ENCODE data around the gene LIN9.

GRCh38 chr1:226293553-226293920 is 15.4 kb downstream of the LIN9 start:
- no peak for TF ChIP-seq CTCF (IDR thresholded peaks at IDR 0.05)
- TF ChIP-seq POLR2A (IDR thresholded peaks at IDR 0.05): no peak

Data from thyroid gland (tissue), 4 donors.